PFSK-1 (cell line): ENCODE results near the gene ZNF277.

Source experiments
- POLR2AphosphoS5 ChIP-seq: IDR thresholded peaks from 2 replicates; pipeline ENCODE4 v1.6.1; 2012; ENCODE audit warnings: low read depth, mild to moderate bottlenecking, control low read depth, low read length, moderate library complexity
- REST ChIP-seq, 2 experiments: IDR thresholded peaks; 2 replicates each; pipeline versions ENCODE4 v1.6.1 to v1.8.0; 2011 to 2012; ENCODE audit warnings: low read depth in 2 of 2, low read length in 2 of 2, control low read depth in 1 of 2, inconsistent platforms in 1 of 2, mild to moderate bottlenecking in 1 of 2, moderate library complexity in 1 of 2; ENCODE audit not compliant: insufficient read depth in 1 of 2
- TAF1 ChIP-seq: IDR thresholded peaks from 2 replicates; pipeline ENCODE4 v1.6.1; 2012; ENCODE audit warnings: low read length, control low read depth, borderline replicate concordance; ENCODE audit not compliant: insufficient read depth

DNA sequence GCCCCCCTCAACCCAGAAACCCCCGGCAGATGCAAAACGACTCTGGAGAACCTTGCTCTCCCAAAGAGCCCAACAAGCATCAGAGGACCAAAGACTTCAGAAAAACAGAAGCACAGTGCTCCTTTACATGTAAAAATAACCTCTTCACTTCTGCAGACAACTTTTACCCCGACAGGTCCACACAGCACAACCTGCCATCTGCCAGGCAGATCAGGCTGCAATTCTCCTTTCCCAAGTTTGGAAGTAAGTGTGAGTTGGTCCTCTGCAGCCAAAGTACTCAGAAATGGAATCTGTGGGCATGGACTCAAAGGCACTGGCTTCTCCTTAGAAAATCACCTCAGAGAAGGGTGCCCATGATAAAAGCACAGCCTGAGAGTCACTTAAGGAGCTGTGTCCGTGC lies 26.3 kb upstream of the ZNF277 start:
- TF ChIP-seq REST (IDR thresholded peaks at IDR 0.05; ENCODE audit: insufficient read depth in 1 of 2, low read depth in 2 of 2, low read length in 2 of 2) (no peak), POLR2AphosphoS5 (no peak), TAF1 (no peak)
